Mucosa of descending colon (tissue), 3 donors: ENCODE data around the gene ZMIZ1. TPM values are rescaled to one million over a fixed set of nuclear protein-coding genes. Genes with fewer than 3 reads are reported as not detected.

Experiments
- ATAC-seq: fragments of 200-7000 bp; cut with Tn5 transposase; one replicate; pipeline ENCODE4 v1.9.1; 2020; ENCODE audit warnings: mild to moderate bottlenecking, moderate library complexity
- DNase-seq, 3 donors: peaks; one replicate each; pipeline ENCODE4 v3.0.0-alpha.2; 2020
- H3K36me3 ChIP-seq: fragments of 200-600 bp; one replicate; pipeline ENCODE4 v1.8.0; 2021; ENCODE audit warnings: low read depth, mild to moderate bottlenecking
- H3K4me1 ChIP-seq: fragments of 200-600 bp; one replicate; pipeline ENCODE4 v1.8.0; 2021; ENCODE audit warnings: low read depth, mild to moderate bottlenecking
- H3K4me3 ChIP-seq: fragments of 200-600 bp; one replicate; pipeline ENCODE4 v1.8.0; 2021; ENCODE audit warnings: mild to moderate bottlenecking
- H3K9me3 ChIP-seq: fragments of 200-600 bp; one replicate; pipeline ENCODE4 v1.8.0; 2021; ENCODE audit warnings: mild to moderate bottlenecking
- intact Hi-C, 2 donors: fragments of 100-400 bp; cut with DNase I in 1 of 2; cut with micrococcal nuclease in 1 of 2; formaldehyde crosslinking; loops; one replicate each; pipeline versions ENCODE4 v1.11.0 to v1.11.1; 2022; cut with DNase I, micrococcal nuclease
- total RNA-seq, 3 donors: library from RNA; stranded (reverse); fragmentation: NEBNext Ultra II Directional in 2 of 3; extraction: Animal tissue kit (Norgen Biotek cat#: 25700) in 2 of 3; gene quantifications; one replicate each; pipeline versions ENCODE4 v1.2.1 to v1.2.4, GENCODE V29; 2021 to 2023
- TF ChIP-seq, protein P1 (sequence below): fragments of 200-600 bp; IDR thresholded peaks from one replicate; pipeline ENCODE4 v1.8.0; 2022; ENCODE audit warnings: antibody characterized with exemption, mild to moderate bottlenecking
- donor health status: DM: no; HTN: no; CAD: no; lungs with moderate emphysema.
- donor health status: DM: no; HTN: no; CAD: no.
- donor health status: DM: no; HTN: yes; CAD: no.

The ZMIZ1 gene
- total RNA-seq, 3 donors from 2014 or later = 61.4 to 103 (median 89.1) TPM

DNA sequence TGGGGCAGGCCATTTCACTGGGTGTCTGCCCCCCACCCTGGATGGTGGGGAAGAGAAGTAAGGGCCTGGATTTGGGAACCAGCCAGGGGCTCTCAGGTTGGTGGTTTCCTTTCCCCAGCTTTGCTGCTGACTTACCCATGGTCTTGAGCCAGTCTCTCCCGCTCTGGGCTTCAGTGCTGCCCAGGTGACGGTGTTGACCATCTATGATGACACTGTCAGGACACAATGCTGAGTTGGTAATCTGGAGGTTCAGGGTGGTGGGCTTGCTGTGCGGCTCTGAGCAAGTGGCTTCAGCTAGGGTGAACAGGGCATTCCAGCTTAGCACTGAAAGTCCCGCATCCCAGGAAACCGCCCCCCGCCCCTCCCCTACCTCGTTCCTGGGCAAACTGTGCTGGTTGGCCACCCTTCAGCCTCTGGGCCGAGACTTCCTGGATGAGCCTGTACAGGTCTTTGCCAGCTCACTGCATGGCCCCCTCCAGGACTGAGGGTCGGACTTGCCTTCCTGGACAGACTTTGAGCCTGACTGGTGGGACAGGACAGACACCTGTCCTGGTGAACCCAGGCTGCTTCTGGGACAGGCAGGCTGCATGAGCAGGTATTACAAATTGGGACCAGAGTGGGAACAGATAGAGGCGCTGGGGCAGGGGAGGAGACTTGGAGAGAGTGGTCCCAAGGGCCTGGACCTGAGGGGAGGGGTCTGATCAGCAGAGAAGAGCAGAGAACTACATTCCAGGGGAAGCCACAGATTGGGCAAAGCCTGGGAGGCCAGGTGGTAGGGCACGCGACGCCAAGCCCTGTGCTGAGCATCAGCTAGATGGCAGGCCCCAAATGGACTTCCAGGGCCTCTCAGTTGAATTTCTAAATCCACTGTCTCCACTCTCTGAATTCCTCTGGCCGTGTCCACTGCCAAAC is 19.9 kb upstream of the ZMIZ1 start:
- intact Hi-C loops = no loop called here
- H3K4me3 ChIP-seq = no peak overlapping the region
- TF ChIP-seq, protein P1, sequence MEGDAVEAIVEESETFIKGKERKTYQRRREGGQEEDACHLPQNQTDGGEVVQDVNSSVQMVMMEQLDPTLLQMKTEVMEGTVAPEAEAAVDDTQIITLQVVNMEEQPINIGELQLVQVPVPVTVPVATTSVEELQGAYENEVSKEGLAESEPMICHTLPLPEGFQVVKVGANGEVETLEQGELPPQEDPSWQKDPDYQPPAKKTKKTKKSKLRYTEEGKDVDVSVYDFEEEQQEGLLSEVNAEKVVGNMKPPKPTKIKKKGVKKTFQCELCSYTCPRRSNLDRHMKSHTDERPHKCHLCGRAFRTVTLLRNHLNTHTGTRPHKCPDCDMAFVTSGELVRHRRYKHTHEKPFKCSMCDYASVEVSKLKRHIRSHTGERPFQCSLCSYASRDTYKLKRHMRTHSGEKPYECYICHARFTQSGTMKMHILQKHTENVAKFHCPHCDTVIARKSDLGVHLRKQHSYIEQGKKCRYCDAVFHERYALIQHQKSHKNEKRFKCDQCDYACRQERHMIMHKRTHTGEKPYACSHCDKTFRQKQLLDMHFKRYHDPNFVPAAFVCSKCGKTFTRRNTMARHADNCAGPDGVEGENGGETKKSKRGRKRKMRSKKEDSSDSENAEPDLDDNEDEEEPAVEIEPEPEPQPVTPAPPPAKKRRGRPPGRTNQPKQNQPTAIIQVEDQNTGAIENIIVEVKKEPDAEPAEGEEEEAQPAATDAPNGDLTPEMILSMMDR = no peak

GRCh38 chr10:79049931-79050895 is 18.6 kb upstream of the ZMIZ1 start:
- DNase-seq (peak; percentile 7 to 42 (median 33)), ATAC-seq (no peak)
- TF ChIP-seq, protein P1 = no peak
- no peak overlapping the region for H3K4me3 ChIP-seq
- H3K4me1 ChIP-seq = peaks cover 40% of the 10 kb centered on the region
- intact Hi-C loops = no loop called here
- no peaks in the 10 kb centered on the region for H3K36me3 ChIP-seq
- no peaks in the 10 kb centered on the region for H3K9me3 ChIP-seq

More for the DNA sequence above, 19.9 kb upstream of the ZMIZ1 start:
- DNase-seq (peak; percentile 34 to 70 (median 58)), ATAC-seq (peak; percentile 6)
- H3K4me1 ChIP-seq = peaks cover 32% of the 10 kb centered on the region
- no peaks in the 10 kb centered on the region for H3K9me3 ChIP-seq
- no peaks in the 10 kb centered on the region for H3K36me3 ChIP-seq

DNA sequence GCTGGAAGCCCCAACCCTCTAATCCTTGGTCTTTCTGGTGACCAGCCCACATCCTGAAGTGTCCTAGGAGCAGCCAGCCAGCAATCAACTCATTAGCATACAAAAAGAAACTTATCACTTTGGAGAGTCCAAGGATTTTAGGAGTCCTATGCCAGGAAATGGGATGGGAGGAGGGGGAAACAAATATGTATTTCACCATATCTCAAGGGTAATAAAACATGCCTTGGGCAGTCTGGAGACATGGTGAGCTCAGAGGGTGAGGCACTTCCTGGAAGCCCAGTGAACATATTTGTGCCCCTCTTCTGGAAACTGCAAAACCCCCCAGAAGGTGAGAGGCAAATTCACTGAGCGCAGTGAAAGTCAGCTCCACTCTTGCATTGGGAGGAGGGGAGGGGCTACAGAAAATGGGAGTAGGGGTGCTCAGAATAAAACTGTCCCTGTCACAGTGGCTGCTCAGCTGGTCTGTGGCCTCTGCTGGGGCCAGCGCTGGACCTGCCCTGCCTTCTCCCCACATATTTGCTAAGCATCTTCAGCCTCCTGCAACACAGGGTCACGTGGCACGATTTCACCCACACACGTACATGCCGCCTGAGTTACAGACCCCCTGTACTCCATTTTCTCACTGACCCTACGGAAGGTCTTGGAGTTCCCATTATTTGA is 17.7 kb upstream of the ZMIZ1 start:
- DNase-seq (peak; percentile 42 to 52 (median 45)), ATAC-seq (peak; percentile 73)
- no peaks in the 10 kb centered on the region for H3K9me3 ChIP-seq
- H3K36me3 ChIP-seq = no peaks in the 10 kb centered on the region
- TF ChIP-seq, protein P1 = no peak
- peaks cover 48% of the 10 kb centered on the region for H3K4me1 ChIP-seq
- intact Hi-C loops = no loop called here
- no peak overlapping the region for H3K4me3 ChIP-seq

DNA sequence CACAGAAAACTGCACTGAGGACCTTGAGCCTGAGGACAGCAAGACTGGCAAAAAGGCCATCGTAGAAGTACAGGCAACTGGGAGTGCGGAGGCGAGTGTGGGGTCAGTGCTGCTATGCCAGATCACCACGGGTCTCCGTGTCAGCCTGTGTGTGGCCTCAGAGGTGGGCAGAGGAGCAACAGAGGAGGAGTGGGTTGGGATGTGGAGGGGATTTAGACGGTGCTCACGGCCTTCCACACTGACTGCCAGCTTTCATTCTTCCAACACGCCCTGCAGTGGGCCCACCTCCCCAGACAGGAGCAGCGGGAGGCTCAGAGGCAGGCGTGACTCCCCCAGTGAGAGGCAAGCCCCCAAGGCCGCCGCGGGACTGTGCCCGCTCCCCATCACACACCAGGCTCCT is 17.0 kb upstream of the ZMIZ1 start:
- Histone ChIP-seq H3K4me1 (peaks cover 56% of the 10 kb centered on the region), H3K36me3 (no peaks in the 10 kb centered on the region), H3K4me3 (no peak overlapping the region), H3K9me3 (no peaks in the 10 kb centered on the region)
- peak; percentile 6 to 48 (median 36) for DNase-seq
- intact Hi-C loops = no loop called here
- TF ChIP-seq, protein P1 = no peak
- no peak for ATAC-seq
